Pancreas (tissue), 8 donors: ENCODE measurements around the gene APH1A. TPM values are rescaled to one million over a fixed set of nuclear protein-coding genes. Genes with fewer than 3 reads are reported as not detected.

Experiments
- polyA plus RNA-seq, 2 donors: library from polyadenylated mRNA; stranded (reverse); fragments of 200-250 nt; gene quantifications; one replicate each; pipeline ENCODE4 v1.2.3, GENCODE V29; 2013
- total RNA-seq, 6 donors: library from RNA; stranded (reverse); fragmentation: NEBNext Ultra II Directional in 4 of 6; extraction: Animal tissue kit (Norgen Biotek cat#: 25700) in 4 of 6; gene quantifications; one replicate each; pipeline versions ENCODE4 v1.2.1 to v1.2.4, GENCODE V29; 2021 to 2023
- donor health status: healthy with polysubstance abuse.
- donor health status: DM: no; HTN: no; CAD: no; lungs with moderate emphysema.
- donor health status: DM: no; HTN: no; CAD: no.
- donor health status: Bipolar disorder and iron deficiency.
- donor health status: DM: yes; HTN: yes; CAD: no.
- donor health status: DM: no; HTN: no; CAD: no.
- donor health status: DM: no; HTN: no; CAD: no.
- donor health status: DM: yes; HTN: yes; CAD: no.

Gene APH1A
- total and polyA plus RNA-seq, 8 donors: 43.8 to 78.0 (median 58.3) TPM

Other genes starting within 250 kb of the APH1A start
- gene VPS45, start 201.2 kb downstream of the APH1A start, total RNA-seq: 10 to 100 TPM in 3 of 6 donors, 1 to 10 TPM in 3; 7.4 to 18.7 (median 10.0) TPM
- 10 to 100 TPM; 14.9 to 23.7 TPM for gene VPS45, start 201.2 kb downstream of the APH1A start, polyA plus RNA-seq
- 10 to 100 TPM in 2 of 6 donors, 1 to 10 TPM in 4; 1.2 to 16.1 (median 3.3) TPM for gene PLEKHO1, start 119.1 kb downstream of the APH1A start, total RNA-seq
- gene PLEKHO1, start 119.1 kb downstream of the APH1A start, polyA plus RNA-seq: 10 to 100 TPM; 10.6 to 12.8 TPM
- 10 to 100 TPM in 3 of 6 donors, 1 to 10 TPM in 3; 4.8 to 10.7 (median 8.2) TPM for gene ANP32E, start 32.9 kb downstream of the APH1A start, total RNA-seq
- gene ANP32E, start 32.9 kb downstream of the APH1A start, polyA plus RNA-seq: 10 to 100 TPM in 1 of 2 donors, 1 to 10 TPM in 1; 7.1 to 15.3 TPM
- under 1 TPM in 1 of 6 donors, not detected in 5; 0.19 TPM for gene CA14, start 11.2 kb downstream of the APH1A start, total RNA-seq
- gene CA14, start 11.2 kb downstream of the APH1A start, polyA plus RNA-seq: under 1 TPM; 0.14 to 0.19 TPM
- 1 to 10 TPM in 4 of 6 donors, under 1 TPM in 2; 0.69 to 4.8 (median 2.0) TPM for gene C1orf54, start 3.8 kb upstream of the APH1A start, total RNA-seq
- gene C1orf54, start 3.8 kb upstream of the APH1A start, polyA plus RNA-seq: 1 to 10 TPM; 5.3 to 5.8 TPM
- gene CIART, start 13.5 kb upstream of the APH1A start, total RNA-seq: 1 to 10 TPM in 5 of 6 donors, under 1 TPM in 1; 0.87 to 2.3 (median 1.5) TPM
- gene CIART, start 13.5 kb upstream of the APH1A start, polyA plus RNA-seq: 1 to 10 TPM; 1.7 to 5.6 TPM
- 10 to 100 TPM; 19.6 to 29.1 (median 25.5) TPM for gene MRPS21, start 24.8 kb upstream of the APH1A start, total RNA-seq
- 10 to 100 TPM; 66.8 to 70.0 TPM for gene MRPS21, start 24.8 kb upstream of the APH1A start, polyA plus RNA-seq
- 10 to 100 TPM; 16.9 to 29.8 (median 20.7) TPM for gene PRPF3, start 52.5 kb upstream of the APH1A start, total RNA-seq
- gene PRPF3, start 52.5 kb upstream of the APH1A start, polyA plus RNA-seq: 10 to 100 TPM; 46.0 to 85.4 TPM
- gene RPRD2, start 95.1 kb upstream of the APH1A start, total RNA-seq: 10 to 100 TPM; 10.8 to 22.3 (median 15.3) TPM
- 1 to 10 TPM; 5.2 to 6.1 TPM for gene RPRD2, start 95.1 kb upstream of the APH1A start, polyA plus RNA-seq
- gene TARS2, start 218.4 kb upstream of the APH1A start, total RNA-seq: 10 to 100 TPM in 2 of 6 donors, 1 to 10 TPM in 4; 6.9 to 12.1 (median 8.2) TPM
- 10 to 100 TPM; 11.3 to 13.6 TPM for gene TARS2, start 218.4 kb upstream of the APH1A start, polyA plus RNA-seq
- gene ECM1, start 239.1 kb upstream of the APH1A start, total RNA-seq: 1 to 10 TPM in 4 of 6 donors, under 1 TPM in 2; 0.63 to 5.6 (median 1.8) TPM
- 1 to 10 TPM; 2.6 to 6.1 TPM for gene ECM1, start 239.1 kb upstream of the APH1A start, polyA plus RNA-seq
- not detected for gene FALEC, start 246.7 kb upstream of the APH1A start, total RNA-seq
- gene FALEC, start 246.7 kb upstream of the APH1A start, polyA plus RNA-seq: not detected